Prostate gland (tissue), 2 donors: ENCODE measurements around the gene NXPH4. TPM values are rescaled to one million over a fixed set of nuclear protein-coding genes. Genes with fewer than 3 reads are reported as not detected.

Experiments
- DNase-seq: peaks from one replicate; pipeline ENCODE4 v3.0.0-alpha.2; 2019; ENCODE audit warnings: low spot score
- H3K27ac ChIP-seq, 2 donors: fragments of 200-600 bp; sonication (generic); 2 replicates each; pipeline ENCODE4 v1.5.1; 2017 to 2019
- H3K27me3 ChIP-seq: fragments of 200-600 bp; sonication (generic); replicated peaks from 2 replicates; pipeline ENCODE4 v1.5.1; 2019; ENCODE audit not compliant: insufficient read depth
- H3K36me3 ChIP-seq, 2 donors: fragments of 200-600 bp; sonication (generic); 1 replicate in 1 of 2; 2 replicates in 1 of 2; pipeline versions ENCODE4 v1.5.1 to v1.8.1; 2017 to 2019
- H3K4me1 ChIP-seq: fragments of 200-600 bp; sonication (generic); replicated peaks from 2 replicates; pipeline ENCODE4 v1.5.1; 2019
- H3K4me3 ChIP-seq, 2 donors: fragments of 200-600 bp; sonication (generic); 2 replicates each; pipeline ENCODE4 v1.5.1; 2017 to 2019
- H3K9me3 ChIP-seq: fragments of 200-600 bp; sonication (generic); 2 replicates; pipeline ENCODE4 v1.5.1; 2017
- POLR2A ChIP-seq: fragments of 450-650 bp; IDR thresholded peaks from one replicate; pipeline ENCODE4 v1.6.1; 2016; ENCODE audit warnings: antibody characterized with exemption, mild to moderate bottlenecking
- POLR2AphosphoS5 ChIP-seq: sonication (generic); formaldehyde crosslinking; IDR thresholded peaks from one replicate; pipeline ENCODE4 v1.6.1; 2017; ENCODE audit warnings: antibody characterized with exemption
- WGBS: methylation state at CpG from one replicate; pipeline ENCODE4 v1.1.5; 2018; 5-methylcytosine and 5-hydroxymethylcytosine counted together
- intact Hi-C: fragments of 100-400 bp; cut with DNase I; formaldehyde crosslinking; loops from one replicate; pipeline ENCODE4 v1.14.2; 2022
- total RNA-seq, 2 donors: library from RNA; depleted of rRNA; stranded (reverse); fragments of >200 nt; gene quantifications; one replicate each; pipeline ENCODE4 v1.1.0, GENCODE V29; 2016
- TF ChIP-seq, protein P1 (sequence below), 4 experiments: fragments of 200-600 bp in 2 of 4; fragments of 450-650 bp in 2 of 4; sonication (generic) in 2 of 4; IDR thresholded peaks; 1 replicate in 3 of 4; 2 replicates in 1 of 4; pipeline ENCODE4 v1.5.1; 2016 to 2019; ENCODE audit warnings: antibody characterized with exemption in 4 of 4, mild to moderate bottlenecking in 2 of 4, moderate library complexity in 2 of 4

NXPH4 gene
- total RNA-seq, 2 donors from 2014 or later = 10.2 to 18.1 TPM

DNA sequence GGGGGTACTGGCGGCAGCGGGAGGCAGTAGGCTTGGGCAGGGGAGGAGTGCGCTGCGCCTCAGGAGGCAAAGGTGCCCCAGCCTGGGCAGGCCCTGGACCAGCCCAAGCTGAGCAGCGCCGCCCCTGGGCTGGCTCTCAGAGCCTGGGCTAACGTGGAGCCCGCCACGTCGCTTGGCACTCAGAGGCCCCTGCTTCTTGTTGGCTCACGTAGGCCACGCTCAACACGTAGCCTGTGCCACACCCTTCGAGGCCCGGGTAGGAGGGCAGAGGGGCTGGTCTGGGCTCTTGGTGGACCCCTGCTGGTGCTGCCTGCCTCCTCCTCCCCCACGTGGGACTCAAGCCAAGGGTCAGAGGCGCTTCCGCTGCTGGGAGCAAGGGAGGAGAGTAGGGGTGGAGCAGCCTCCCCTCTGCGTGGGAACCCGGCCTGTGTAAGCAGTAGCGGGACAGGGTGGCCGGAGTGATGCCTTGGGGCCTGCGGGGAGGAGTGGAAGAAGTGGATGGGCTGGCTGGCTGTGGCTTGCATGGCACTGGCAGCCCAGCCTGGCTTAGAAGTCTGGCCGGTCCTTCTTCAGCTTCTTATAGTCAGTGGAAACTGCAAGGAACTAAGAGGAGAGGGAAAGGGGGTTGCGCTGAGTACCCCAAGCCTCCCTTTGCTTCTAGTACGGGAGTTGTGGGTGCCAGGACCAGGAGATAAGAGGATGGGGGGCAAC, 18.6 kb downstream of the NXPH4 start:
- TF ChIP-seq POLR2AphosphoS5 = no peak
- no peak for TF ChIP-seq POLR2A
- TF ChIP-seq, protein P1, sequence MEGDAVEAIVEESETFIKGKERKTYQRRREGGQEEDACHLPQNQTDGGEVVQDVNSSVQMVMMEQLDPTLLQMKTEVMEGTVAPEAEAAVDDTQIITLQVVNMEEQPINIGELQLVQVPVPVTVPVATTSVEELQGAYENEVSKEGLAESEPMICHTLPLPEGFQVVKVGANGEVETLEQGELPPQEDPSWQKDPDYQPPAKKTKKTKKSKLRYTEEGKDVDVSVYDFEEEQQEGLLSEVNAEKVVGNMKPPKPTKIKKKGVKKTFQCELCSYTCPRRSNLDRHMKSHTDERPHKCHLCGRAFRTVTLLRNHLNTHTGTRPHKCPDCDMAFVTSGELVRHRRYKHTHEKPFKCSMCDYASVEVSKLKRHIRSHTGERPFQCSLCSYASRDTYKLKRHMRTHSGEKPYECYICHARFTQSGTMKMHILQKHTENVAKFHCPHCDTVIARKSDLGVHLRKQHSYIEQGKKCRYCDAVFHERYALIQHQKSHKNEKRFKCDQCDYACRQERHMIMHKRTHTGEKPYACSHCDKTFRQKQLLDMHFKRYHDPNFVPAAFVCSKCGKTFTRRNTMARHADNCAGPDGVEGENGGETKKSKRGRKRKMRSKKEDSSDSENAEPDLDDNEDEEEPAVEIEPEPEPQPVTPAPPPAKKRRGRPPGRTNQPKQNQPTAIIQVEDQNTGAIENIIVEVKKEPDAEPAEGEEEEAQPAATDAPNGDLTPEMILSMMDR (IDR thresholded peaks at IDR 0.05) = no peak
- intact Hi-C loops = no loop called here
- Histone ChIP-seq H3K27ac (no peak overlapping the region), H3K4me1 (peaks cover 13% of the 10 kb centered on the region), H3K27me3 (no peaks in the 10 kb centered on the region), H3K36me3 (no peaks in the 10 kb centered on the region), H3K9me3 (no peaks in the 10 kb centered on the region), H3K4me3 (no peak overlapping the region)
- 70% methylated on average over 26 of the region's 26 CpGs for WGBS
- DNase-seq = no peak

DNA sequence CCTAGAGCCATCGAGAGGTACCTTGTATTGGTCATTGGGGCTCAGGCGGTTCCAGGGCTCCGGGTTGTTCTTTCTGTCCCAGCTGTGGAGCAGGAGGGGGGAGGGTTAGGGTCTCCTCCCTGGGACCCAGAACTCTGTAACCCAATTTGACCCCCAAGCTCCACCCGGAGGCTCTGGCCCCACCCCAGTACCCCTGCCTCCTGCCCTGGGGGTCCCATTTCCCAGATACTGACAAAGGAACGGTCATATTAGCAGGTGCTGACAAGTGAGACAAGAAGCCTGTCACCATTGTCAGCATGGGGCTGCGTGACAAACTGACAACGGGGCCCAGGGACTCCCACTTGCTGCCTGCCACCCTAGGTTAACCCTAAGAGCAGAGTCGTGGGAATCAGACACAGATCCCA, 19.1 kb downstream of the NXPH4 start:
- no peak for TF ChIP-seq POLR2AphosphoS5
- TF ChIP-seq, protein P1 (IDR thresholded peaks at IDR 0.05) = no peak
- TF ChIP-seq POLR2A = no peak
- 67% methylated on average over 8 of the region's 8 CpGs for WGBS
- Histone ChIP-seq H3K27ac (no peak overlapping the region), H3K36me3 (no peaks in the 10 kb centered on the region), H3K4me3 (no peak overlapping the region), H3K4me1 (peaks cover 13% of the 10 kb centered on the region), H3K27me3 (no peaks in the 10 kb centered on the region), H3K9me3 (no peaks in the 10 kb centered on the region)
- intact Hi-C loops = no loop called here
- DNase-seq = no peak

- peaks cover 18% of the 10 kb centered on the region for H3K4me1 ChIP-seq
- no peak for DNase-seq
Observed at GRCh38 chr12:57236201-57236924, 19.8 kb downstream of the NXPH4 start.

GRCh38 chr12:57236925-57237595, 20.5 kb downstream of the NXPH4 start:
- H3K4me1 ChIP-seq = peaks cover 22% of the 10 kb centered on the region
- DNase-seq = no peak
- no peaks in the 10 kb centered on the region for H3K36me3 ChIP-seq
- no peaks in the 10 kb centered on the region for H3K9me3 ChIP-seq
- TF ChIP-seq POLR2A (no peak), POLR2AphosphoS5 (no peak)
- TF ChIP-seq, protein P1 (IDR thresholded peaks at IDR 0.05) = no peak
- WGBS = 48% methylated on average over 9 of the region's 9 CpGs
- H3K4me3 ChIP-seq = no peak overlapping the region
- H3K27me3 ChIP-seq = no peaks in the 10 kb centered on the region
- intact Hi-C loops = no loop called here
- no peak overlapping the region for H3K27ac ChIP-seq

More at GRCh38 chr12:57236201-57236924, 19.8 kb downstream of the NXPH4 start:
- H3K36me3 ChIP-seq = no peaks in the 10 kb centered on the region
- WGBS = 26% methylated on average over 40 of the region's 40 CpGs
- no peak overlapping the region for H3K4me3 ChIP-seq
- H3K9me3 ChIP-seq = no peaks in the 10 kb centered on the region
- TF ChIP-seq, protein P1 (IDR thresholded peaks at IDR 0.05) = no peak
- TF ChIP-seq POLR2A (no peak), POLR2AphosphoS5 (no peak)
- no peak overlapping the region for H3K27ac ChIP-seq
- no peaks in the 10 kb centered on the region for H3K27me3 ChIP-seq
- intact Hi-C loops = no loop called here
